ENCODE data around the gene DGKB.

The DGKB gene

GRCh38 chr7:14275356-14275755 is 627.2 kb downstream of the DGKB start:
- no peak for DNase-seq (ENCODE audit: extremely low read depth, low read depth)
- no peak for TF ChIP-seq CTCF (IDR thresholded peaks at IDR 0.05; ENCODE audit: low read depth, low read length)

GRCh38 chr7:14271441-14271840 is 631.1 kb downstream of the DGKB start:
- DNase-seq (ENCODE audit: extremely low read depth, low read depth) = no peak
- TF ChIP-seq CTCF (IDR thresholded peaks at IDR 0.05; ENCODE audit: low read depth, low read length) = no peak

GRCh38 chr7:14270099-14270498 is 632.5 kb downstream of the DGKB start:
- TF ChIP-seq CTCF (IDR thresholded peaks at IDR 0.05; ENCODE audit: low read depth, low read length) = no peak
- no peak for DNase-seq (ENCODE audit: extremely low read depth, low read depth)

GRCh38 chr7:14260011-14260410 is 642.5 kb downstream of the DGKB start:
- DNase-seq (ENCODE audit: extremely low read depth, low read depth) = no peak
- TF ChIP-seq CTCF (IDR thresholded peaks at IDR 0.05; ENCODE audit: low read depth, low read length) = no peak

- TF ChIP-seq CTCF (IDR thresholded peaks at IDR 0.05; ENCODE audit: low read depth, low read length) = no peak
- no peak for DNase-seq (ENCODE audit: extremely low read depth, low read depth)
Observed at GRCh38 chr7:14258861-14259260, 643.7 kb downstream of the DGKB start.

- no peak for DNase-seq (ENCODE audit: extremely low read depth, low read depth)
- TF ChIP-seq CTCF (IDR thresholded peaks at IDR 0.05; ENCODE audit: low read depth, low read length) = no peak
Observed at GRCh38 chr7:14258441-14258840, 644.1 kb downstream of the DGKB start.

GRCh38 chr7:14252458-14252857 is 650.1 kb downstream of the DGKB start:
- no peak for DNase-seq (ENCODE audit: extremely low read depth, low read depth)
- no peak for TF ChIP-seq CTCF (IDR thresholded peaks at IDR 0.05; ENCODE audit: low read depth, low read length)
